T-helper 17 cell (primary cell): ENCODE data around the gene TGFB2. TPM values are rescaled to one million over a fixed set of nuclear protein-coding genes. Genes with fewer than 3 reads are reported as not detected.

Experiments
- ATAC-seq: fragments of 150-1000 bp; cut with Tn5 transposase; 2 replicates; pipeline ENCODE4 v1.10.0; 2021; ENCODE audit warnings: mild to moderate bottlenecking, moderate library complexity
- DNase-seq, 3 donors: peaks; one replicate each; pipeline versions ENCODE4 v3.0.0 to v3.0.0-alpha.2; 2020 to 2021
- H3K9me3 ChIP-seq: one replicate; pipeline ENCODE4 v1.7.0; 2013; ENCODE audit warnings: low read length, mild to moderate bottlenecking; ENCODE audit not compliant: control insufficient read depth, poor library complexity, severe bottlenecking
- H3K27ac Mint-ChIP-seq: one replicate; pipeline ENCODE4 v1.8.0; 2022; ENCODE audit warnings: mild to moderate bottlenecking, moderate library complexity, mixed read lengths
- H3K27me3 Mint-ChIP-seq: one replicate; pipeline ENCODE4 v1.8.0; 2022; ENCODE audit warnings: mixed read lengths
- H3K36me3 Mint-ChIP-seq: one replicate; pipeline ENCODE4 v1.8.0; 2022; ENCODE audit warnings: low read depth, mixed read lengths
- H3K4me1 Mint-ChIP-seq: one replicate; pipeline ENCODE4 v1.8.0; 2022; ENCODE audit warnings: mild to moderate bottlenecking, mixed read lengths
- H3K4me3 Mint-ChIP-seq: one replicate; pipeline ENCODE4 v1.8.0; 2022; ENCODE audit warnings: mild to moderate bottlenecking, moderate library complexity, mixed read lengths
- total RNA-seq, 4 donors: library from RNA in 2 of 4; stranded (reverse) in 2 of 4; gene quantifications; one replicate each; pipeline ENCODE4 v1.2.3 and lab custom pipeline; 2022 to 2026

Gene TGFB2
- total RNA-seq, 2 donors from 2014 or later: 0.17 to 3.0 TPM

DNA sequence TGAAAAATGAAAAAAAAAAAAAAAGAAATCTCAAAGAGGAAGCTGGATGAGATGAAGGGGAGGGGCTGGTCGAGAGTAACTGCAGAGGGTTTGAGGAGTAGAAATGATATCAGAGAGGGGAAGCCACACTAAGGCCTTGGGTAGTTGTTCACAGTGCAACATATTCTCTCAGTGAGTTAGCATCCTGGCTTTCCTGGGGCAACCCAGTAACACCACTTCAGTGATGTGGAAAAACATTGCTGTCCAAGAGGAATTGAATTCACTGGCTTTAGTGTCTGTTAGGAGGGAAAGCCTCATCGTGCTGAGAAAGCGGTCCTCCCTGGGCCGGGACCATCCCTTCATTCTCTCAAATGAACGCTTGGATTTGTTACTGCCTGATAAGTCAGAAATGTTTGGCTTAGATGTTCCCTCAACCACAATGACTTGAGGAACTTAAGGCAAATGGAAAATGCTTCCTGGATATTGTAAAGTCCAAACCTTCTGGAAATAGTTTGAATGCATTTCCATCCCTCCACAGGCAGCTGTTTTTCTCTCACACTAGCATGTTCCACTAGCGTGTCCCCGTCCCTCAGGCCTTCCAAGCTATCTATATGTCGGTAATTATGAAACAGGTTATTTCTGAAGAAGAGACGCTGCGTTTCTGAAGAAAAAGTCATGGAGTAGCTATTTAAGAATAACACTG is 12.2 kb downstream of the TGFB2 start:
- no peak overlapping the region for H3K27ac Mint-ChIP-seq
- H3K4me1 Mint-ChIP-seq: peaks cover 2% of the 10 kb centered on the region
- H3K4me3 Mint-ChIP-seq: no peak overlapping the region
- no peaks in the 10 kb centered on the region for H3K36me3 Mint-ChIP-seq
- no peak for DNase-seq
- H3K27me3 Mint-ChIP-seq: no peaks in the 10 kb centered on the region
- H3K9me3 ChIP-seq: no peaks in the 10 kb centered on the region
- no peak for ATAC-seq

GRCh38 chr1:218357893-218358232 is 12.7 kb downstream of the TGFB2 start:
- H3K4me3 Mint-ChIP-seq: no peak overlapping the region
- no peaks in the 10 kb centered on the region for H3K9me3 ChIP-seq
- H3K27me3 Mint-ChIP-seq: no peaks in the 10 kb centered on the region
- ATAC-seq (no peak), DNase-seq (no peak)
- peaks cover 2% of the 10 kb centered on the region for H3K4me1 Mint-ChIP-seq
- no peaks in the 10 kb centered on the region for H3K36me3 Mint-ChIP-seq
- no peak overlapping the region for H3K27ac Mint-ChIP-seq

DNA sequence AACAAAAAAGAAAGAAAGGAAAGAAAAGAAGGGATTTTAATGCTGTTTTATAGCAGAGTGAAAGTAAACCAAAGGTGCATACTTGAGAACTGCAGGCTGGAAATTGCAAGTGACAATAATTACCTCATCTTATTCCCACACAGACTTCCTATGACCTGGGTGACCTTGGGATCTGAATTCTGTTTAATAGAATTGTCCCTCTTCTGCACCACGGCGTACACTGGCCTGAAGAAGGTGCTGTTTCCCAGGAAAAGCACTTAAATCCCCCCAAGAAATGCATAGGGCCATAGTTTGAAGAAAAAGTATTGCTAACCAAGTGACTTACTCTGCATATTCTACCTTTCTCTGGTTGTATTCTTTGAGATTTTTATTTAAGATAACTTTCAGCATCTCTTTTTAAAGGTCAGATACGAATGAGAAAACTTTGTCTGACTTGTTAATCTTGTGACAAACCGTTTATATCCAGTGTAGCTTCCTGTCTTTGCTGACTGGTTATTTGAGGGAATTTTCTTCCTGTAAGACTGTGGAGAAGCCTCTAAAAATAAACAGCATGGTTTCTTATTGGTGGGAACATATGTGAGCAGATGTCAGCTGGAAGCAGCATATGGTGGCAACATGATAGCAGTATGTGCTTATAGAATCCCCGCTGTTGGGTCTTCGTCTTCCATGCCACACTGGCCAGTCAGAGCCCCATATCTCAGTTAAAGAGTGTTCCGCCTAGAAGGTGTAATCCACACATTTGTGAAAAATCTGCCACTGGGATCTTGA is 16.3 kb downstream of the TGFB2 start:
- no peaks in the 10 kb centered on the region for H3K27me3 Mint-ChIP-seq
- ATAC-seq: no peak
- H3K36me3 Mint-ChIP-seq: no peaks in the 10 kb centered on the region
- H3K27ac Mint-ChIP-seq: no peak overlapping the region
- no peaks in the 10 kb centered on the region for H3K9me3 ChIP-seq
- H3K4me3 Mint-ChIP-seq: no peak overlapping the region
- no peaks in the 10 kb centered on the region for H3K4me1 Mint-ChIP-seq
- DNase-seq: no peak

DNA sequence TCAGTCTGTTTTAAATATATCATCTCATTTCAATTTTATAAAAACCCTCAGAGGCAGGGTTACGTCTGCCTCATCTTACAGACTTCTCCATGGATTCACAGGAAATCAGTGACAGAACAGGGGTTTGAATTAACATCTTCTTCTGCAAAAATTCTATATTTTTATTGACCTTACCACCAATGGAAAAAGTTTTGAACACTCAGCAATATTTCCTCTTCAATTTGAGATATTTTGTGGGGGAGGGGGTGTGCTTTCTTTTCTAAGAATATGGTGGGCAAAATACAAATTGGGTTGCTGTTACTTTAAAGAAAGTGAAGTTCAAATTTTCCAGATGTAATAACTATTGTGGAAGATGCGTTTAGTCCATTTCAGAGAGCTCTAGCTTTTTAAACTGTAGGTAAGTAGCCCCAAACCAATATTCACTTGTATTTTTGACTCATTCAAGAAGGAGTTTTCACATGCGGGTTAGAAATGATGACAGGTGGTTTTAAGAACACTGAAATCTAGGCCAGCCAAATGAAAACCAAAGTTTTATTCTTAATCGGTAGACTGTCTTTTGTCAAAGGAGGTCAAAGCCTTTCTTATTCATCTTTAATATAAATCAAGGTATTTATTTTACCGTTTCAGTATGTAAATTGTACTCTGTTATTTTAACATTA is 17.4 kb downstream of the TGFB2 start:
- Mint-ChIP-seq H3K4me3 (no peak overlapping the region), H3K36me3 (no peaks in the 10 kb centered on the region)

GRCh38 chr1:218363141-218363540 is 18.0 kb downstream of the TGFB2 start:
- Mint-ChIP-seq H3K4me3 (no peak overlapping the region), H3K36me3 (no peaks in the 10 kb centered on the region), H3K27ac (no peak overlapping the region), H3K27me3 (no peaks in the 10 kb centered on the region), H3K4me1 (no peaks in the 10 kb centered on the region)
- H3K9me3 ChIP-seq: no peaks in the 10 kb centered on the region
- no peak for DNase-seq
- ATAC-seq: no peak

More for the DNA sequence above, 17.4 kb downstream of the TGFB2 start:
- Mint-ChIP-seq H3K4me1 (no peaks in the 10 kb centered on the region), H3K27me3 (no peaks in the 10 kb centered on the region), H3K27ac (no peak overlapping the region)
- no peak for DNase-seq
- no peak for ATAC-seq
- H3K9me3 ChIP-seq: no peaks in the 10 kb centered on the region

DNA sequence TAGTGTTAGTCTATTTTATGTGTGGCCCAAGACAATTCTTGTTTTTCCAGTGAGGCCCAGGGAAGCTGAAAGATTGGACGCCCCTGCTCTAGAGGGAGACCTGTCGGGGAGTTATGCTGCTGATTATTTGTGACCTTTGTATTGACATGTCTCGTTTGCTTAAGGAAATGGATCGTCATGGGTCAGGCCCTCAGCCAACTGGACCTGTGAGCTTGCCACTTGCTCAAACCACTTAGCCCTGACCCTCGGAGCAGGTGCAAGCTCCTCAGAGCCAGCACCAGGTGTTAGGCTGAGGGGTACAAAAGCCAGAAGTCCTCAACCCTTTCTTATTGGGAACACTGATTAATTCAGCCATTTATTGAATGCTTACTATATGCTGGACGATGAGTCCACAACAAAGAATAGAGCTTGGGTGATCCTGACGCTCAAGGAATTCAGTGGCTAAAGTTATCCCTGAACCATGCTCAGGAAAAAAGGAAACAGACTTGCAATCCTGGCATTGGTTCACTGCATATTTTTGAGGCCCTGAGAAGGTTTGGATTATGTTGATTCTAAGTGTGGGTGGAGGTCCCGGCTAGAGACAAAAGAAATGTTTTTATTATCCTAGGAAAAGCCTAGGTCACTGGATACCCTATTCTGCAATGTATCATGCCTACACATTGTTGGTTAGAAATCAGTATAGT is 19.0 kb downstream of the TGFB2 start:
- Mint-ChIP-seq H3K27ac (no peak overlapping the region), H3K27me3 (no peaks in the 10 kb centered on the region), H3K36me3 (peaks cover 2% of the 10 kb centered on the region), H3K4me1 (no peaks in the 10 kb centered on the region), H3K4me3 (no peak overlapping the region)
- DNase-seq (no peak), ATAC-seq (no peak)
- H3K9me3 ChIP-seq: no peaks in the 10 kb centered on the region

DNA sequence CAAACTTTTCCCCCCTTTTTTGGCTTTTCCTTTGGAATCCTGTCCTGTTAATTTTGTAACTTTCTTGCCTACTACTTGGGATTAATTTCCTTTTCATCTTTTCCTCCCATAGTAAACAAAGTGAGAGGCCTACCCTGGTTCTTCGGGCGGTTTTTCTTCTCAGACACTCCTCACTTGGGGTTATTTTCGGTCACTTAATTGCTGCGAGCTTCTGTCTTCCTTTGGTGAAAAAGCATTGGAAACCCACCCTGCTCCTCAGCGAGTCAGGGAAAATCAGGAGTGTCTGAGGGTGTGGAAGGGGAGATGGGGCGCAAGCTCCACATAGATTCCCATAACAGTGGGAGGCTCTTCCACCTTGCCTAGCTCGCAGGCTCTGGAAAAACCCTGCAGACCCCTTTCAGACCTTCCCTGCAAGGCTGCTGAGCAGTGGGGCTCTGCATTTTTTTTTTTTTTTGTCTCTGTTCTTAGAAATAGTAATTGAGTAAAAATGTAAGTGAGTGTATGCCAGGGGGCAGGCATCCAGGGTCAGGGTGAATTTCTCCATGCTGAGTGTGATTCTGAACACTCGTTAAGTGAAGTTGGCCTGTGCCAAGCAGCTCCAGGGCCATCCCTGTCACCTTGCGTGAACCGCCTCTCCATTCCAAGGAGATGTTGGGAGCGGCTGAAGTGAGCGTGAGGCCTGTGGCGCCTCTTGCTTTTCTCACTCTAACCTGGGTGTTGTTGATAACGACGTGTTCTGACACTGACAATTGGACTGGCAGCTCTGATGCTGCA is 20.3 kb downstream of the TGFB2 start:
- no peak for ATAC-seq

GRCh38 chr1:218366322-218367052 is 21.4 kb downstream of the TGFB2 start:
- peaks cover 5% of the 10 kb centered on the region for H3K27me3 Mint-ChIP-seq
- ATAC-seq (no peak), DNase-seq (no peak)
- peaks cover 2% of the 10 kb centered on the region for H3K36me3 Mint-ChIP-seq
- no peak overlapping the region for H3K4me3 Mint-ChIP-seq
- H3K4me1 Mint-ChIP-seq: no peaks in the 10 kb centered on the region
- no peaks in the 10 kb centered on the region for H3K9me3 ChIP-seq
- H3K27ac Mint-ChIP-seq: no peak overlapping the region

More for the DNA sequence above, 20.3 kb downstream of the TGFB2 start:
- no peak overlapping the region for H3K27ac Mint-ChIP-seq
- DNase-seq: no peak
- H3K4me3 Mint-ChIP-seq: no peak overlapping the region
- no peaks in the 10 kb centered on the region for H3K4me1 Mint-ChIP-seq
- H3K36me3 Mint-ChIP-seq: peaks cover 2% of the 10 kb centered on the region
- no peaks in the 10 kb centered on the region for H3K9me3 ChIP-seq
- peaks cover under 1% of the 10 kb centered on the region for H3K27me3 Mint-ChIP-seq

DNA sequence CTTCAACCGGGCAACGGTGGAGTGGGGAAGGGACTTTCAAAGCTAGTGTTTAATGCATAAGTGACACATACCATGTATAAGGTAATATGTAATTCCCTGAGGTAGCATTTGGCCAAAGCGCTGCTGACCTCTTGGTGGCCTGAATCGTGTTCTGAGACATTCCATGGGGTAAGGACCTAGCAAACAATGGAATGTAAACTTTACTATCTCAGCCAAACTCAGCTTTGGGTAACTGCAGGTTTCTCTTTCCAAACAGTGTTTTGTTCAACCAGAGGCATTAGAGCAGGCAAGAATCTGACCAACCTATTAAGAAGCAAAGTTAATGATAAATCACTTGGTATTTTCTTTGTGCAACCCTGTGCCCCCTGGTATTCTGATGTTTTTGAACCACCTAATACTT is 22.0 kb downstream of the TGFB2 start:
- Mint-ChIP-seq H3K27ac (no peak overlapping the region), H3K27me3 (peaks cover 10% of the 10 kb centered on the region), H3K4me3 (no peak overlapping the region), H3K36me3 (peaks cover 2% of the 10 kb centered on the region), H3K4me1 (no peaks in the 10 kb centered on the region)
- no peak for DNase-seq
- ATAC-seq: no peak
- H3K9me3 ChIP-seq: no peaks in the 10 kb centered on the region

- Mint-ChIP-seq H3K4me1 (no peaks in the 10 kb centered on the region), H3K27ac (no peak overlapping the region), H3K4me3 (no peak overlapping the region), H3K27me3 (peaks cover 19% of the 10 kb centered on the region), H3K36me3 (peaks cover 2% of the 10 kb centered on the region)
- H3K9me3 ChIP-seq: no peaks in the 10 kb centered on the region
- DNase-seq: no peak
- no peak for ATAC-seq
Observed at GRCh38 chr1:218368686-218369085, 23.6 kb downstream of the TGFB2 start.

- peaks cover 31% of the 10 kb centered on the region for H3K27me3 Mint-ChIP-seq
- H3K4me3 Mint-ChIP-seq: no peak overlapping the region
Observed at GRCh38 chr1:218369688-218370511, 24.8 kb downstream of the TGFB2 start.

More at GRCh38 chr1:218369688-218370511, 24.8 kb downstream of the TGFB2 start:
- DNase-seq: no peak
- Mint-ChIP-seq H3K4me1 (no peaks in the 10 kb centered on the region), H3K36me3 (peaks cover 2% of the 10 kb centered on the region), H3K27ac (no peak overlapping the region)
- ATAC-seq: no peak
- no peaks in the 10 kb centered on the region for H3K9me3 ChIP-seq
